HG03565 (cell line): ENCODE results near the gene RWDD3.

Experiments used
- ATAC-seq: cut with Tn5 transposase; IDR thresholded peaks from one replicate; pipeline ENCODE4 v1.9.1; 2021; ENCODE audit warnings: mild to moderate bottlenecking, moderate library complexity; ENCODE audit not compliant: unreplicated experiment

RWDD3 gene

DNA sequence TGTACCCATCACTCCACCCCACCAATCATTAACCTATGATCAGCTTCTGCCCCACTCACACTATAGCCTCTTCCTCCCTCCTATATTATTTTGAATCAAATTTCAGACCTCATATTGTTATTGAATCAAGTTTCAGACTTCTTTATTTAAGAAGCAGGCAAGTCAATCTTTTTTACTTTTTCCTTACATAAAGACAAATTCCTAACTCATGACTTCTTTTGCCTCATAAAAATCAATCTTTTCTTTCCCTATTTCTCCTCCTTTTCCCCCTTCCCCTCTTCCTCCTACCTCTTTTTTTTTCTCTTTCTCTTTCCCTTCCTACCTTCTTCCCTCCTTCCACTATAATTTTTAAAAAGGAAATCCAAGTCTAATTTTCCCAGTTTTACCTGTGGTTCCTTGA, 4.3 kb upstream of the RWDD3 start:
- ATAC-seq, result no peak

DNA sequence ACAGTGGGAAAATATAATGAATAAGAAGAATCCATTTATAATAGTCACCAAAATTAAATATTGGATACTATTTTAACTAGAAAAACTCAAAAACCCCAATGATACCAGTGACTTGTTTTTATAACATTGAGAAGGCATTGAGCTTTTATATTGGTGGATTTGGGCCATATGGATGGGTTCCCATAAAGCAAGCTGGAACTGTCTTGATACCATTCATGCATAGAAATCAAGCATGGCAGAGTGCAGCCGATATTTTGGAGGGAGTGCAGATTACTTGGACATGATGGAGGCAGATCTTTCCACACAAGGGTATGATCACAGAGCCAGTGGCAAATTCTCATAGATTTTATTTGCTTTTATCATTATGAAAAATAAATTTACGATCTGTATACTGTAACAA, 3.8 kb upstream of the RWDD3 start:
- no peak for ATAC-seq

DNA sequence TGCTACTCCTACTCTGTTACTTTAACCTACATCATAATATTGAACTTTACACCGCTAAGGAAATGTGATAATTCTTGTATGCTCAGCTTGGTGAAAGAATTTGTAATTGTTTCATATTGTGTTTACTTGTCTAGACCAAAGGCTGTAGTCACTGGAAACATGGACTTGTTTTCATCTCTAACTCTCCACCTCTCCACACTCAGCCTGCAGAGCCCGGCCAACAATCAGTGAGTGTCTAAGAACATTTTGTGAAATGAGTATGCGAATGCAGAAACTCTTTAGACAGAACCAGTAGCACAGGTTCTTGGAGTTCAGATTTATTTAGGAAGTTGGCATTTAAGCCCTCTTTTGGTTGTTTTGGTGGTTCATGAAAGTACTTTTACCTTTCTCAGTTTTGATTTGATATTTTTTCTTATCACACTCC, 3.2 kb upstream of the RWDD3 start:
- ATAC-seq, result no peak

DNA sequence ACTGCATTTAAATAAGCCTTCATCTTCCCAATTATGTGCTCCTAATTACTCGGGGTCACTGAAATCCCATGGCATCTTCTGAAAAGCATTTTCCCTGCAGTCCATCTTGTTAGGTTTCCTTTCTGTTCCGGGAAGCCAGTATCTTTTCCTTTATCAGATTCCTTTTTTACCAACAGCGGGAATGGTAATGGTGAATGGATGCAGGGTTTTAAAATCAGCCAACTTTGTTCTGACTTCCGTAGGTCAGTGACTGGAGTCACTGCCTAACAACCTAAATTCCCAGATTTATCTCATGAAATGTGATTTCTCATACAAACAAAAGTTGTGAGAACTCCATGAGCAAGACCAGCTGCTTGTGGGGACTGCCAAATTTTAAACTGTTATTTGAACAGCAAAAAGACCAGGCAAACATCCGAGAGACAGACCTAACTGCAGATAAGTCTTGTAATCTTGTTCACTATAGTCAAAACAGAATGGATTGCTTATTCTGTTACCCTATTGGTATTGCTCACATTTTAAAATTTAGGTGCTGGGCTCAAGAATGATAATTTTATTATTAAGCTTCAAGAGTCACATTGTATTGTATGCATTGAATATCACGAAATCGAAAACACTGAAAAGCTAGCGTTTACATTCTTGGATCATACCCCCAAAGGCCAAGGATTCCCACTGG, 1.2 kb upstream of the RWDD3 start:
- no peak for ATAC-seq

DNA sequence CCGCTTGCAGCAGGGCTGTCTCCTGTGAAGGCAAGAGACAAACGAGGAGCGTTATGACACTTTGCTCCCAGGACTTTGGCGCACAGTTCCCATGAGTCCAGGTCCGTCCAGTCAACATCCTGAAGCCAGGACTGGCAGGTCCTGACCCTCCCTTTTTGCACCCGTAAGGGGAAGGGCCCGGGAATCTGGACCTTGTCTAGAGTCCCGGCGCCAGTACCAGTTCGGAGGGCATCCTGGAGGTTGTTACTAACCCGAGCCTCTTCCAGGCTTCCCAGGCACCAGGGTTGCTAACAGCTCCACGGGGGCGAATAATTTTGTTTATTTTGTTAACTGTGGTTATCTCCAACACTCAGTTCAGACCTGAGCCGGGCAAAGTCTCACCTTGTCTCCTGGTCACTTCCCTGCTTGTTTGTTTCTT, 682 bp upstream of the RWDD3 start:
- ATAC-seq, result no peak

DNA sequence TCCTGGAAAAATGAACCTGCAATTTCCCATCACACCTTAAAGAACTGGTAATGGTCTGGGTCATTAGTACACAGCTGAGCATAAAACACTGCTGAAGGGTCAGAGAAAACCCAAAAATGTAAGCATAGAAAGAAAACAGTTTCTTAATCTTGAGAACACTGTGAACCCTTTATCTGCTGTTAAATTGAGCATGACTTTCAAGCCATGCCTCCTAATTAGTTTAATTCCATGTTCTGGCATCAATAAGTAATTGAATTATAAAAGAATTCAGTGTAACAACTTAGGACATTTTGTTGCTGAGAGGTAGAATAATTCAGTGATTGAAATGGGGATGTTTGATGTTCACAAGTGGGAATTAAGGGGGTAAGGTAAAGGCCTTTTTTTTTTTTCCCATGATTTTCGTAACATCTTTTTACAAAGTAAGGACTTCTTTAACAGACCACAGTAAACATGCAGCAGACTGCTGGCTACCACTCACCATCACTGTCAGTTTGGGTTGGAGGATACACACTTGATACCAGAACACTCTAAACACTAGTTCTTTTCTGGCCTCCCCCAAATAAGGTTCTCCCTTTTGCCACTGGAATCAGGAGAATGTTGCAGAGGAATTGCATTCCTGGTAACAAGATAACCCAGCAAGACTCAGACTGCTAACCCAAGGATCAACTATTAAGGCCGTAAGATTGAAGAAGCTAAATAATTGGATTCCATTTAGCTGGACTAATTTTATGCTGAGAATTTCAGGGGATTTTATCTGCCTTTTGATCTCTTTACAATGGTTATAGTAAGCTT, 3.0 kb downstream of the RWDD3 start:
- ATAC-seq, result no peak

DNA sequence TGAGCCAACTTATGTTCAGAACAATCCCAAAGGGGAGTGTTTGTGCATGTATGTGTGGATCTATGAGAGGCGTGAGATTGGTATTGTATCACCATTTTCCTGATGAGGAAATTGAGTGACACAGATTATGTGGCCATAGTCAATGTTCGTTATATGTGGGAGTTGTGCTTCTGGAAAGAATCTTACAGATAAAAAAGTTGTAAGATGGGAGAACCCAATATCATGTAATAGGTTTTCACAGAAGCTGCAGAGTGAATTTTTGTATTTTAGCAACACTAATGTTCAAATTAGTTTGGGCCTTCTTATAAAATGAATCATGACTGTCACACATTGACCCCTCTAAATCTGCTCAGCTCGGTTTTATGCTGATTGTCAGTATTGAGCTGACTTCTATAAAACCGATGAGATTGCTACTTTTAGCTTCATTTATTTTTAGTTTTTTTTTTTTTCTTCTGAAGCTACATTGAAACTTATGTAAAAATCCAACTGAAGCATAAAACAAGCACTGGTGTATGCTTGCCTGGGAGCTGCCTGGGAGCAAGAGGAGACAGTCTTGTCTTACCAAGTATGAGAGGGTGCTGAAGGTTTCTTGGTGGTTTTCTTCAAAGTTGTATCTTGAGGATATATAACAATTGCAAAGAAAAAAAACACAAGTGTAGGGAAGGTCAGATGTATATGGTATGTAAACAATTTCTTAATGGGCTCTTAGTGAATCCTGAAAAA, 4.1 kb downstream of the RWDD3 start:
- ATAC-seq, result no peak

DNA sequence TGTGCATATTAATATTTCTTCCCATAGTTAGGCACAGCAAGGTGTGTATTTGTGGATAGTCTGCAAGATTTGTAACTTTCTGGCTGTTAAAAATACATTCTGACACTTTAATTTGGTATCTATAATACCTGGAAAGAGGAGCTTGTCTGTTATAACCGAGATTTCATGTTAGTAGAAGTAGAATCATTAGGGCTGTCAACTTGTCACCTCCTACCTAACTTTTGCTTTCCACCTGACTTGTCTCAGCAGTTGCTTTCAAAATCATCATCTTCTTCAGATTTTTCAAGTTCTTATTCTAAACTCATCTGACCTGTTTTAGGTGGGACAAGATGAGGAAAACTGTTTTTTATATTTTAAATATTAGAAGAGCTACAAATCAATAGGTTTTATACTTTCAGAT, 11.0 kb downstream of the RWDD3 start:
- ATAC-seq, result no peak

DNA sequence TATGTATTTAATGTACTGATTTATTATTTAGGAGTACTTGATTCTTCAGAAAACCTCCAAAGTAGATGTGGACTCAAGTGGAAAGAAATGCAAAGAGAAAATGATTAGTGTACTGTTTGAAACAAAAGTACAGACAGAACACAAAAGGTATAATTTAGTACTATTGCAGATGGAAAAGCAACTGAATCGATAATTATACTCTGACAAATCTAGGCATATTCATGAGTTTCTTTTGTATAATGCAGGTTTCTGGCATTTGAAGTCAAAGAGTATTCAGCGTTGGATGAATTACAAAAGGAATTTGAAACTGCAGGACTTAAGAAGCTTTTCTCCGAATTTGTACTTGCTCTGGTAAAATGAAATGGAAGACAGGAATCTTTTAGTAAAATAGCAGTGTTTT, 12.5 kb downstream of the RWDD3 start:
- no peak for ATAC-seq

DNA sequence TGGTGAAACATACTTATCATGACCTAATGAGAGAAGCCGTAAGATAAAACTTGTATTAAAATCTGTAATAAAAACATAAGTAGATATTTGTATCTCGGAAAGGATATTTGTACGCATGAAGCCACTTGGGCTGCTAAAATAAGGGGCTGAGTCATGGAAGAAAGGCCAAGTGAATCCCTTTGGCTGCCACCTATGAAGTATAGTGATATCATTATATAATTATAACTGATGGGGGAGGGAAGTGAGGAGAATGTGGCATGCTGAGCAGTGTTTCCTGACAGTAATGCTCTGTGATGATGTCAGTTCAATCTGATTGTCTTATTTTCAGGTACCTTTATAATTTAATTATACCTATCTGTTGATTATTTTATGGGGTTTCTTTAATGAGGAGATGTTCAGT, 13.6 kb downstream of the RWDD3 start:
- no peak for ATAC-seq

DNA sequence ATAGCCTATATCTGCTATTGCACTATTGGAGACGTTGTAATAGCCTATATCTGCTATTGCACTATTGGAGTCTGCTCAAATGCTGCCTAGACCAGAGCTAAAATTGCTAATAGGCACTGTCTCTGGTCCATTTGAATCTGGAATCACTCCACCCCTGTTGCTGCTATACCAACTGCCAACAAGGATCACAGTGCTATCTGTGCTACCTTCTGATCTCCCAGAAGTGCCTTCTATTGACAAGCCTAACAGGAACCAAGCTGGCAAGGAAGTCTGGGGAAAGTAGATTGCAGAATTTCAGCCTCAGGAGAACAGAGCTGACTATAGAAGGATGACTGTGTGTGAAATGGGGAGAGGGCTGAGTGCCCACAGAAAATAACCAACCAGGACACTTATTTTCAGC, 15.9 kb downstream of the RWDD3 start:
- ATAC-seq, result no peak

DNA sequence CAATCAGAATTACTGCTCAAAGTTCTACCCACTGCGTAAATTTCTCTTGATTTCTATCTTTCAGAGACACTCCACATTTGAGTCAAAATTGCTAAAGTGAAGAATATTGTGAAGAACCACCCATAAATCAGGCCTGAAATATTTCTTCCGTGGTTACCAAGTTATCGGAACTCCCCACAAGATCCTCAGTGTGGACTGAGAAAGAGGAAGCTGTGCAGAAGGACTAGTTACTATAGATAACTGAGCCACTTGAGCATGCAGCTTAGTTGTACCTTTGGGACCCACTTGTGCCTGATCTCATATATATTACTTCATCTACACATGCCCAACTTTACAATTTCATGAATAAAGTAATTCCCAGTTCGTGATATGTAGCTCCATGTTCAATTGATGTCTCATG, 18.4 kb downstream of the RWDD3 start:
- ATAC-seq, result peak; percentile 58

DNA sequence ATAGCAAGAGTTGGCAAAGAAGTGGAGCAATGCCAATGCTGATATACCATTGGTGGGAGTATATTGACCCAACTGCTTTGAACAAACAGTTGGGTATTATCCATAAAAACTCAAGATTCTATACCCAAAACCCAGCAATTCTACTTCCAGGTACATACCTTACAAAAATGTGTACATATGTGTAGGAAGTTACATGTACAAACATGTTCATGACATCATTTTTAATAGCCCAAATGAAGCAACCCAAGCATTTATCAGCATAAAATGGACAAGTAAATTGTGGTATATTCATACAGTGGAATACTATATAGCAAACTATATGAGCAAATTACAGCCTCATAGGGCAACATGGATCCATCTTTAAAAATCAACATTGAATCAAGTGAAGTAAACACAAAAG, 20.9 kb downstream of the RWDD3 start:
- no peak for ATAC-seq

DNA sequence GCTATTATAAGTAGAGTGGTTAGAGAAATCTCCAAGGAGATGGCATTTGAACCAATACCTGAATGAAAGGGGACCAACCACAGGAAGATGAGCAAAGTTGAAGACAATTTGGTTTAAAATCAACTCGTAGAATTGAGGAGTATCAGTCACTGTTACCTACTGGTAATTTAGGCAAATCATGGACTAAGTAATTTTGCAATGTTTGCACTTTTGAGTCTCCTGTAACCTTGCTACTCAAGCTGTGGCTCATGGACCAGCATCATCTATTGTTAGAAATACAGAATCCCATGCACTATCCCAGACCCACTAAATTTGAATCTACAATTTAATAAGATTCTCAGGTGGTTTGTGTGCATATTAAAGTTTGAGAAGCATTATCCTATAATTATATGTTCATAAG, 21.8 kb downstream of the RWDD3 start:
- ATAC-seq, result no peak

DNA sequence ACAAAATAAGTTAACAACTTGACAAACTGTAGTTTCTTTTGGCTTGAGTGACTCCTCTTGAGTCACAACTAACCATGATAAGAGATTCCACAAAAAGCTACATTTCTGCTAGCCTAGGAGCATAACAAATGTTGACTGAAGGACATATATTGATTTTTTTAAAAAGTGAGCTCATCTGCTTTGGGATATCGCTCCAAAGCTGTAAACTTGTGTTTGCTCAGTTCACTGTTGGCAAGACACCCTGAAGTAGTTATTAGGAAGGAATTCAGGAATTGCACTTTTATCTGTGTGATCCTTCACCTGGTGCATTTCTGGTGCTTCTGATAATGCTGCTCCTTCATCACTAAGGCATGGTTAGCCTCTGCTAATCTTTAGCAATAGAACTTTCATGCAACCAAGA, 23.7 kb downstream of the RWDD3 start:
- ATAC-seq, result no peak

DNA sequence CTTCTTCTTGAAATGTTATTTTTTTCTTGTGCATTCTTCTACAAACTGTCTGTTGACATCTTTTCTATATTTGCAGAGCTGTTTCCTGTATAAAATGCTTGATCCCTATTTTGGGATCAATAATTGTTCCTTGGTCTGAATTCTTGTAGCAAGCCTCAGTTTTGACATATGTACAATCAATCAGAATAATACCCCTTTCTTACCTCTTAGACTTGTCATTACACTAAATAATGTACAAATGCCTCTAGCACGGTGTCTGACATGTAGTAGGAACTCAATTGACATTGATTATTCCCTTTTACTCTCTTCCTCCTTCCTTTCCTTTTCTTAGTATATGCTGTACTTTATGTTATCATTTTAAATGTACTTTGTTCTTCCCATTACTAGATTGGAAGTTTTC, 25.2 kb downstream of the RWDD3 start:
- no peak for ATAC-seq

DNA sequence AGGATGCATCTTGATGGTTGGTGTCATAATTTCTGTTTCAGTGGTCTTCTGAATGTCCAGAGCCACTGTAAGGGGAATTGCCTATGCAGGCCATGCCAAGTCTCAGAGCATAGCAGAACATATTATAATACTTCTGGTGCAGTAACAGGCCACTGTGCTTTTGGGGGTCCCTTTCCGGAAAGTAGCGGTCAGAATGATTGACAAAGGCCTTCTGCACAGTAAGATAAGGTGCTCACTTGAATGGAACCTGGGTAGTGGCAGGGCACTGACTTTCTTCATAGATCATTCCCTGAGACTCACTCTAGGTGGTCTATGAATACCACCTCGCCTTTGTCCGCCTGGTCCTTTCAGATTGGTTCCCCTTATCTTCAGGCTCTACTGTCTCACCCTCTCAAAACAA, 28.9 kb downstream of the RWDD3 start:
- ATAC-seq, result no peak

DNA sequence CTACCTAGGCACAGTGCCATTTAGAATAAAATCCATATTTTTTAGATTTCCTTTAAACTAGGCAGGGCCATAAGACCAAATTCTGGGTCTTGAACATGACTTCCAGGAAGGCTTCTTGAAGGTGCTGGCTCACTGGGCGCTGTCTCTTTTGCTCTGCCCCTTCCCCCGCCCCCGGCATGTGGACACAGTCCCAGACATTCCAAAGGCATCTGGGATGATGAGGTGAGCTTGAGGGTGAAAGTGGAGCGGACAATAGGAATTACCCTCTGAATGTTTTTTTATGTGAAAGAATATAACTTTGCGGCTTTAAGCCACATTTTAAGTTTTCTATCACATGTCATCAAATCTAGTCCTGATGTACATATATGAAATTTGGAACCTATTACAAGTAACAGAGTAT, 29.4 kb downstream of the RWDD3 start:
- ATAC-seq, result no peak

DNA sequence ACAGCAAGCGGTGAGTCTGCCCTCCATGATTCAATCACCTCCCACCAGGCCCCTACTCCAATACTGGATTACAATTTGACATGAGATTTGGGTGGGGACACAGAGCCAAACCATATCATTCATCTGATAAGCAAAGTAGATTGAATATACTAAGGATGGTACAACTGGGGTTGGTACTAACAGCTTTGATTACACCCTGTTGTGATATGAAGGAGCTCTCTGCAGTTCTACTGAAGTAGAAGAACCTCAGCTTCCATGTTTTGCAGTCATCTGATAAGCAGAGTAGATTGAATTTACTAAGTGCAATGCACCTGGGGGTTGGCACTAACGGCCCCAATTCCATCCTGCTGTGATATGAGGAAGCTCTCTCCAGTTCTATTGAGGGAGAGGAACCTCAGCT, 31.1 kb downstream of the RWDD3 start:
- ATAC-seq, result no peak

DNA sequence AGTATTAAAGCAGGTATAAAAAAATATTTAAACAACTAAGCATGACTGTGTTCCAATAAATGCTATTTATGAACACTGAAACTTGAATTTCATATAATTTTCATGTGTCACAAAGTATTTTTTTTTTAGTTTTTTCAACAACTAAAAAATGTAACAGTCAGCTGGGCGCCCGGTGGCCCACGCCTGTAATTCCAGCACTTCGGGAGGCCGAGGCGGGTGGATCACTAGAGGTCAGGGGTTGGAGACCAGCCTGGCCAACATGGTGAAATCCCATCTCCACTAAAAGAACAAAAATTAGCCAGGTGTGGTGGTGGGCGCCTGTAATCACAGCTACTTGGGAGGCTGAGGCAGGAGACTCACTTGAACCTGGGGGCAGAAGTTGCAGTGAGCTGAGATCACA, 42.4 kb downstream of the RWDD3 start:
- ATAC-seq, result no peak

DNA sequence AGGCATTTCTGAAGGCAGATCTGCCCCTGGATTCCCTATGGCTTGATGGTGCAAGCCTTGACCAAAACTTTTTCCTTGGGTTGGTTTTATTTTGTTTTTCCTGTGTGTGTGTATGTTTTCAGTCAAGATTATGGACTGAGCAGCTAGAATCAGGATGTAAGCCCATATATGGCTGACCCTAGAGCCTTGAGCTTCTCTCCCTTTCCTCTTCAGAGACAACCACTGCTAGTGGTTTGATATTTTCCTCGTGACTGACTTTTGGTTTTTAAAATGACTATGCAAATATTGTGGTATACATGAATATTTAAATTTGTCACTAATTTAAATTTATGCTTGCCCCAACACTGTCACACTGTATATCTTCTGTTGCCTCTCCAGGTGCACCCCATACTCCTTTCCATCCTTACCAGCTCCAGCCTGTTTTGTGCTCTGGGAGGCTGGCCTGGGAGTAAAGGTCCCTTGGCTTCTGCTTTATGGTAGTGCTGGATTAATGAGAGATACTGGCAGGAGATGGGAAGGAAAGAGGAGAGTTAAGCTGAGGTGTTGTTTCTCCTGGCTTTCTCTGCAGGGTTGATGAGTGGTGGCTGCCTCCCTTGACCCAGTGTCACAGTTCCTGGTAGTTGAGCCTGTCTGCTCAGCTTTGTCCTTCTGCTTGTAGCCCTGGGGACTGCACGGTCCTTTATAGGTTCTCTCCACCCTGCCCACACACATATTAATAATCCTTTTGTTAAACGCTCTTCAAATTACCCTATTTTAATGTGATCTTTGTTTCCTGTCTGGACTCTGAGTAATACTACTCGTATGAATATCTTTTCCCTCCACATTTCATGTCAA, 44.4 kb downstream of the RWDD3 start:
- peak; percentile 78 for ATAC-seq
